ENCODE data around the gene GPRIN1. TPM values are rescaled to one million over a fixed set of nuclear protein-coding genes. Genes with fewer than 3 reads are reported as not detected.
A peak's percentile ranks its signal among the peaks of the same experiment; 100 is the strongest.

Gene GPRIN1
- total RNA-seq, 6 donors from 2014 or later: under 0.01 to 4.0 (median 1.3) TPM

- TF ChIP-seq POLR2A (IDR thresholded peaks at IDR 0.05) (no peak), POLR2AphosphoS5 (IDR thresholded peaks at IDR 0.05) (no peak), EP300 (IDR thresholded peaks at IDR 0.05) (no peak)
- TF ChIP-seq, protein P1, sequence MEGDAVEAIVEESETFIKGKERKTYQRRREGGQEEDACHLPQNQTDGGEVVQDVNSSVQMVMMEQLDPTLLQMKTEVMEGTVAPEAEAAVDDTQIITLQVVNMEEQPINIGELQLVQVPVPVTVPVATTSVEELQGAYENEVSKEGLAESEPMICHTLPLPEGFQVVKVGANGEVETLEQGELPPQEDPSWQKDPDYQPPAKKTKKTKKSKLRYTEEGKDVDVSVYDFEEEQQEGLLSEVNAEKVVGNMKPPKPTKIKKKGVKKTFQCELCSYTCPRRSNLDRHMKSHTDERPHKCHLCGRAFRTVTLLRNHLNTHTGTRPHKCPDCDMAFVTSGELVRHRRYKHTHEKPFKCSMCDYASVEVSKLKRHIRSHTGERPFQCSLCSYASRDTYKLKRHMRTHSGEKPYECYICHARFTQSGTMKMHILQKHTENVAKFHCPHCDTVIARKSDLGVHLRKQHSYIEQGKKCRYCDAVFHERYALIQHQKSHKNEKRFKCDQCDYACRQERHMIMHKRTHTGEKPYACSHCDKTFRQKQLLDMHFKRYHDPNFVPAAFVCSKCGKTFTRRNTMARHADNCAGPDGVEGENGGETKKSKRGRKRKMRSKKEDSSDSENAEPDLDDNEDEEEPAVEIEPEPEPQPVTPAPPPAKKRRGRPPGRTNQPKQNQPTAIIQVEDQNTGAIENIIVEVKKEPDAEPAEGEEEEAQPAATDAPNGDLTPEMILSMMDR (IDR thresholded peaks at IDR 0.05): peak; percentile 70 to 80 (median 80)
- ATAC-seq (ENCODE audit: low FRiP score in 2 of 2) (peak; percentile 54 to 82), DNase-seq (peak in 1 of 2 donors; percentile 69)
- Histone ChIP-seq H3K36me3 (no peaks in the 10 kb centered on the region), H3K27me3 (no peaks in the 10 kb centered on the region), H3K4me1 (peaks cover 0 to 7% (median 0%) of the 10 kb centered on the region in 4 donors), H3K9me3 (no peaks in the 10 kb centered on the region), H3K4me3 (no peak overlapping the region), H3K27ac (no peak overlapping the region)
- WGBS, 2 donors: 29 to 81% methylated on average over 6 to 18 of the region's 18 CpGs
These were observed 36.2 kb downstream of the GPRIN1 start for GRCh38 chr5:176573564-176574296.

DNA sequence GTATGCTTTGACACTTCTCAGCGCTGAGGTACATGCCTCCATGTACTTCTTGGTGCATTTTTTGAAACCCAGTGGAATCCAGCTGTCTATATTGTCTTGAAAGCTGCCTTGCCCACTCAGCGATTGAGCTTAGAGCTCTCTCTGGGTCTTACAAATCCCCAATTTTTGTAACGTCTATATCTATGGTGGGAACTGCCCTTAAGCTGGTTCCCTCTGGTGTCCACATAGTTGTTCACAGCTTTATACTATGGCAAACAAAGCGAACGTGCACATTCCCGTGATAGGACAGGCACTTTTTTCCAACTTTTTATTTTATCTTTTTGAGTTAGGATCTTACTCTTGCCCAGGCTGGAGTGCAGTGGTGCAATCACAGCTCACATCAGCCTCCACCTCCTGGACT lies 39.9 kb downstream of the GPRIN1 start:
- 37 to 51% methylated on average over 6 of the region's 6 CpGs for WGBS, 2 donors
- H3K36me3 ChIP-seq: no peaks in the 10 kb centered on the region
- ATAC-seq (ENCODE audit: low FRiP score in 2 of 2): no peak
- no peaks in the 10 kb centered on the region for H3K27me3 ChIP-seq
- H3K4me3 ChIP-seq: no peak overlapping the region
- no peaks in the 10 kb centered on the region for H3K9me3 ChIP-seq
- H3K27ac ChIP-seq: no peak overlapping the region
- TF ChIP-seq EP300 (IDR thresholded peaks at IDR 0.05) (no peak), POLR2A (IDR thresholded peaks at IDR 0.05) (no peak), POLR2AphosphoS5 (IDR thresholded peaks at IDR 0.05) (no peak)
- TF ChIP-seq, protein P1 (IDR thresholded peaks at IDR 0.05): no peak
- DNase-seq: no peak
- peaks cover 0 to 7% (median 0%) of the 10 kb centered on the region in 4 donors for H3K4me1 ChIP-seq

DNA sequence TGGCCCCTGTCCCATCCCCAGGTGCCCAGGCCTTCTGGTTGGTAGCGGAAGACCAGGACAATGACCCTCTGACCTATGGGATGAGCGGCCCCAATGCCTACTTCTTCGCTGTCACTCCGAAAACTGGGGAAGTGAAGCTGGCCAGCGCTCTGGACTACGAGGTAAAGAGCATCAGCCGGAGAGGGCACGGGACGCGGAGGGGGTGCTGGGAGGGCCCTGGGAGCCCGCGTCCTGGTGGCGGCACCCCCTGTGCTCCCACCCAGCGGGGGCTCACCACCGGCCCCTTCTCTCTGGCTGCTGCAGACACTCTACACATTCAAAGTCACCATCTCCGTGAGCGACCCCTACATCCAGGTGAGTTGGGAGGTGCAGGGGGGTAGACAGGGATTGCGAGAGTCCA lies 41.3 kb downstream of the GPRIN1 start:
- no peak for TF ChIP-seq POLR2A (IDR thresholded peaks at IDR 0.05)
- TF ChIP-seq, protein P1 (IDR thresholded peaks at IDR 0.05): no peak
- Histone ChIP-seq H3K4me3 (no peak overlapping the region), H3K4me1 (peaks cover 0 to under 1% (median 0%) of the 10 kb centered on the region in 4 donors), H3K27me3 (no peaks in the 10 kb centered on the region), H3K27ac (no peak overlapping the region), H3K36me3 (no peaks in the 10 kb centered on the region), H3K9me3 (no peaks in the 10 kb centered on the region)
- ATAC-seq (ENCODE audit: low FRiP score in 2 of 2): no peak
- 81 to 82% methylated on average over 7 to 18 of the region's 18 CpGs for WGBS, 2 donors
- DNase-seq: no peak

GRCh38 chr5:176565760-176566288 lies 44.1 kb downstream of the GPRIN1 start:
- no peaks in the 10 kb centered on the region for H3K4me1 ChIP-seq
- H3K9me3 ChIP-seq: no peaks in the 10 kb centered on the region
- 58% methylated on average over 6 of the region's 6 CpGs for WGBS, 2 donors
- no peak for DNase-seq
- H3K27me3 ChIP-seq: no peaks in the 10 kb centered on the region
- TF ChIP-seq, protein P1 (IDR thresholded peaks at IDR 0.05): no peak
- TF ChIP-seq POLR2A (IDR thresholded peaks at IDR 0.05) (no peak), EP300 (IDR thresholded peaks at IDR 0.05) (no peak), POLR2AphosphoS5 (IDR thresholded peaks at IDR 0.05) (no peak)
- H3K4me3 ChIP-seq: no peak overlapping the region
- H3K27ac ChIP-seq: no peak overlapping the region
- H3K36me3 ChIP-seq: no peaks in the 10 kb centered on the region
- ATAC-seq (ENCODE audit: low FRiP score in 2 of 2): no peak

DNA sequence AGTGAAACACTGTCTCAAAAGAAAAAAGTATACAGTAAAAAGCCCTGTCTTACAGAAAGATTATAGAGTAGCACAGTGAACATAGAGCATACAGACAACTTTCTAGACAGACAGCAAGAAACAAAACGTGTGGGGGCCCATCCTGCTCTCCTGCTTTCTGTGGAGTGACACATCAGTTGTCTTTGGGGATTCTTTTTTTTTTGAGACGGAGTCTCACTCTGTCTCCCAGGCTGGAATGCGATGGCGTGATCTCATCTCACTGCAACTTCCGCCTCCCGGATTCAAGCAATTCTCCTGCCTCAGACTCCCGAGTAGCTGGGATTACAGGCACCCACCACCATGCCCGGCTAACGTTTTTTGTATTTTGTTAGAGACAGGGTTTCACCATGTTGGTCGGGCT lies 46.0 kb downstream of the GPRIN1 start:
- Histone ChIP-seq H3K4me3 (no peak overlapping the region), H3K27ac (no peak overlapping the region), H3K36me3 (no peaks in the 10 kb centered on the region), H3K27me3 (no peaks in the 10 kb centered on the region), H3K4me1 (no peaks in the 10 kb centered on the region), H3K9me3 (no peaks in the 10 kb centered on the region)
- WGBS, 2 donors: 82% methylated on average over 10 of the region's 10 CpGs
- ATAC-seq (ENCODE audit: low FRiP score in 2 of 2) (no peak), DNase-seq (no peak)
- TF ChIP-seq EP300 (IDR thresholded peaks at IDR 0.05) (no peak), POLR2A (IDR thresholded peaks at IDR 0.05) (no peak), POLR2AphosphoS5 (IDR thresholded peaks at IDR 0.05) (no peak)
- TF ChIP-seq, protein P1 (IDR thresholded peaks at IDR 0.05): no peak
